ENCODE data around the gene MS4A13. TPM values are rescaled to one million over a fixed set of nuclear protein-coding genes. Genes with fewer than 3 reads are reported as not detected.

MS4A13 gene
- total RNA-seq, 1 donor from 2014 or later = not detected

DNA sequence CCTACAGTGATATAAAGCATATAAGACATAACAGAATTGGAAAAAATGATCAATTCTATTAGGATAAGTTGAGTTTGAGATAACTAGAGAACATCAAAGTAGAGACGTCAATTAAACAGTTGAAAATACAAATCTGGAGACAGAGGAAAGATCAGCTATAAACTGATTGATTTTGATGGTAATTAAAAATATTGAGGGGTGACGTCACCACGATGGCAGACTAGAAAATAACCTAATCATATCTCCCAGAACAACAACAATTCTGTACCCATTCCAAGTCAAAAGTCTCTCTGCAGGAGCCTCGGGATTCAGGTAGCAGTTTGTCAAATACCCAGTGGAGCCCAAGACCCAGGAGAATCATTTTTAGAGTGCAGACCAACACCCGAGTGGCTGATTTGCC lies 28.9 kb downstream of the MS4A13 start:
- Histone ChIP-seq H3K36me3 (ENCODE audit: control insufficient read depth, insufficient read depth, low read length) (no peaks in the 10 kb centered on the region), H3K4me3 (ENCODE audit: low read depth, low read length) (no peak overlapping the region), H3K27me3 (ENCODE audit: control insufficient read depth, insufficient read depth, low read length) (no peaks in the 10 kb centered on the region)
- no peak for DNase-seq (ENCODE audit: low read depth)
- TF ChIP-seq, protein P1, sequence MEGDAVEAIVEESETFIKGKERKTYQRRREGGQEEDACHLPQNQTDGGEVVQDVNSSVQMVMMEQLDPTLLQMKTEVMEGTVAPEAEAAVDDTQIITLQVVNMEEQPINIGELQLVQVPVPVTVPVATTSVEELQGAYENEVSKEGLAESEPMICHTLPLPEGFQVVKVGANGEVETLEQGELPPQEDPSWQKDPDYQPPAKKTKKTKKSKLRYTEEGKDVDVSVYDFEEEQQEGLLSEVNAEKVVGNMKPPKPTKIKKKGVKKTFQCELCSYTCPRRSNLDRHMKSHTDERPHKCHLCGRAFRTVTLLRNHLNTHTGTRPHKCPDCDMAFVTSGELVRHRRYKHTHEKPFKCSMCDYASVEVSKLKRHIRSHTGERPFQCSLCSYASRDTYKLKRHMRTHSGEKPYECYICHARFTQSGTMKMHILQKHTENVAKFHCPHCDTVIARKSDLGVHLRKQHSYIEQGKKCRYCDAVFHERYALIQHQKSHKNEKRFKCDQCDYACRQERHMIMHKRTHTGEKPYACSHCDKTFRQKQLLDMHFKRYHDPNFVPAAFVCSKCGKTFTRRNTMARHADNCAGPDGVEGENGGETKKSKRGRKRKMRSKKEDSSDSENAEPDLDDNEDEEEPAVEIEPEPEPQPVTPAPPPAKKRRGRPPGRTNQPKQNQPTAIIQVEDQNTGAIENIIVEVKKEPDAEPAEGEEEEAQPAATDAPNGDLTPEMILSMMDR (IDR thresholded peaks at IDR 0.05; ENCODE audit: insufficient read depth, low read length, poor library complexity, severe bottlenecking) = no peak

DNA sequence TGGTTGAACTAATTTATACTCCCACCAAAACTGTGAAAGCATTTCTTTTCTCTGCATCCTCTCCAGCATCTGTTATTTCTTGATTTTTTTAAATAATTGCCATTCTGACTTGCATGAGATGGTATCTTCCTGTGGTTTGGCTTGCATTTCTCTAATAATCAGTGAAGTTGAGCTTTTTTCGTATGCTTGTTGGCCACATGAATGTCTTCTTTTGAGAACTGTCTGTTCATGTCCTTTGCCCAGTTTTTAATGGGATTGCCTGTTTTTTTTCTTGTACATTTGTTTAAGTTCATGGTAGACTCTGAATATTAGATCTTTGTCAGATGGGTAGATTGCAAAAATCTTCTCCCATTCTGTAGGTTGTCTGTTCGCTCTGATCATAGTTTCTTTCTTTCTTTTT lies 46.1 kb downstream of the MS4A13 start:
- DNase-seq (ENCODE audit: low read depth) = no peak
- Histone ChIP-seq H3K27me3 (ENCODE audit: control insufficient read depth, insufficient read depth, low read length) (no peaks in the 10 kb centered on the region), H3K4me3 (ENCODE audit: low read depth, low read length) (no peak overlapping the region), H3K36me3 (ENCODE audit: control insufficient read depth, insufficient read depth, low read length) (no peaks in the 10 kb centered on the region)
- TF ChIP-seq, protein P1 (IDR thresholded peaks at IDR 0.05; ENCODE audit: insufficient read depth, low read length, poor library complexity, severe bottlenecking) = no peak

DNA sequence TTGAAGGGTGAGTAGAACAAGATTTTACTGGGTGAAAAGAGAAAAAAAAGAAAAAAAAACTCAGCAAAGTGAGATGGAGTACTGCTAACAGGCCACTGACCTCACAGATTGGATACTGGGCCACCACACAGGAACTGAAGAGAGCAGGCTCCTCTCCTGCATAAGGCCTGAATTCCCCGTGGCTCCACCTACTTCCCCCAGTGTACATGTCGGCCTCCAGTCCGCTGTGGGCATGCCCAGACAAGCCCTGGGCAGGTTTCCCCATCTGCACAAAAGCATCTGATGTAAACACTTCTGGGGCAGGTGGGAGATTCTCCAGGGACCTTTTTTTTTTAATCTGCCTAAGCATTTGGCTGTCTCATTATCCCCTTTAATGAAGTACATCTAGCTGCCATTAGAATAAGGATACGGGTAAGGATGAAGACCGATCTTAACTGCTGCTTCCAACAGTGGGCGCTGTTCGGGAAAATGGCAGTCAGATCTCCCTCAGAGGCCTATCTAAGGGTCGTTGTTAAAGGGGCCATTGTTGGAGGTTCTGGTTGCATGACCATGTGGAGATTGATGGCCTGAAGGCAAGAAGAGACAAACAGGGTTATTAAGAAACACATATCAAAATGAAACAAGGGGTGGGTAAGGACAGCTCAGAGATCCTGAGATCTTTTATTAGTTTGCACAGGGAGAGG lies 48.5 kb downstream of the MS4A13 start:
- Histone ChIP-seq H3K27me3 (ENCODE audit: control insufficient read depth, insufficient read depth, low read length) (no peaks in the 10 kb centered on the region), H3K36me3 (ENCODE audit: control insufficient read depth, insufficient read depth, low read length) (no peaks in the 10 kb centered on the region)
- DNase-seq (ENCODE audit: low read depth) = no peak

DNA sequence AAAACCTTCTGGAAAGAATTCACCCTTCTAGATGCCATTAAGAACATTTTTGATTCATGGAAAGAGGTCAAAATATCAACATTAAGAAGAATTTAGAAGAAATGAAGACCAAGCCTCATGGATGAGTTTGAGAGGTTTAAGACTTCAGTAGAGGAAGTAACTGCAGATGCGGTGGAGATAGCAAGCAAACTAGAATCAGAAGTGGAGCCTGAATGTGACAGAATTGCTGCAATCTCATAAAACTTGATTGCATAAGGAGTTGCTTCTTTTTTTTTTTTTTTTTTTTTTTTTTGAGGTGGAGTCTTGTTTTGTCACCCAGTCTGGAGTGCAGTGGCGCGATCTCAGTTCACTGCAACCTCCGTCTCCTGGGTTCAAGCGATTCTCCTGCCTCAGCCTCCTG lies 51.6 kb downstream of the MS4A13 start:
- no peak for DNase-seq (ENCODE audit: low read depth)
- Histone ChIP-seq H3K27me3 (ENCODE audit: control insufficient read depth, insufficient read depth, low read length) (no peaks in the 10 kb centered on the region), H3K4me3 (ENCODE audit: low read depth, low read length) (no peak overlapping the region), H3K36me3 (ENCODE audit: control insufficient read depth, insufficient read depth, low read length) (no peaks in the 10 kb centered on the region)
- TF ChIP-seq, protein P1 (IDR thresholded peaks at IDR 0.05; ENCODE audit: insufficient read depth, low read length, poor library complexity, severe bottlenecking) = no peak

More for the DNA sequence above, 48.5 kb downstream of the MS4A13 start:
- no peak overlapping the region for H3K4me3 ChIP-seq (ENCODE audit: low read depth, low read length)
- TF ChIP-seq, protein P1 (IDR thresholded peaks at IDR 0.05; ENCODE audit: insufficient read depth, low read length, poor library complexity, severe bottlenecking) = no peak

DNA sequence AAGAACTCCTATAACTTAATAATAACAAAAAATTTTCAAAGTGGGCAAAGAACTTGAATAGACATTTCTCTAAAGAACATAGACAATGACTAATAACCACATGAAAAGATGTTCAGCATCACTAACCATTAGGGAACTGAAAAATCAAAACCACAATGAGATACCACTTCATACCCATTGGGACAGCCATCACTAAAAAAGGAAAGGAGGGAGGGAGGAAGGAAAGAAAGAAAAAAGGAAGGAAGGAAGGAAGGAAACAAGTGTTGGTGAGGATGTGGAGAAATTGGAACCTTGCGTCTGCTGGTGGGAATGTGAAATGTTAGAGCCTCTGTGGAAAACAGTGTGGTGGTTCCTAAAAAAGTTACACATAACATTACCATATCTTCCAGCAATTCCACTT lies 55.8 kb downstream of the MS4A13 start:
- Histone ChIP-seq H3K27me3 (ENCODE audit: control insufficient read depth, insufficient read depth, low read length) (no peaks in the 10 kb centered on the region), H3K4me3 (ENCODE audit: low read depth, low read length) (no peak overlapping the region), H3K36me3 (ENCODE audit: control insufficient read depth, insufficient read depth, low read length) (no peaks in the 10 kb centered on the region)
- TF ChIP-seq, protein P1 (IDR thresholded peaks at IDR 0.05; ENCODE audit: insufficient read depth, low read length, poor library complexity, severe bottlenecking) = no peak
- no peak for DNase-seq (ENCODE audit: low read depth)

DNA sequence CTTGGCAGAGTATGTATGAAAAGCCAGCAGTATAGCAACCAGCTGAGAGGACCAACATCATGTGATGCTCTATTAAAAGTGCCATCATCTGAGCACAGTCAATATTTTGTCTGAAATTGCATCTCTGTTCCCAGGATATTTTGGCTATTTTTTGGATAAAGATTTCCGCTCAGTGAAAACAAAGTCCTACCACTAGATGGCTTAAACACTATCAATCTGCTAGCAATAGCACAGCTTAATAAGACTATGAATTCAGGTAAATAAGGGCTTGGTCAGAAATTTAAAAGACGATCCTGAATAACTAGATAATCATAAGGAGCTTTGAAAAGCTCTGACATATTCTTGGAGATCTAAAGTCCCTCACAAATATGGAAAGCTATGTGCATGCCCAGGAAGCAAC lies 74.4 kb downstream of the MS4A13 start:
- Histone ChIP-seq H3K27me3 (ENCODE audit: control insufficient read depth, insufficient read depth, low read length) (no peaks in the 10 kb centered on the region), H3K36me3 (ENCODE audit: control insufficient read depth, insufficient read depth, low read length) (no peaks in the 10 kb centered on the region), H3K4me3 (ENCODE audit: low read depth, low read length) (no peak overlapping the region)
- TF ChIP-seq, protein P1 (IDR thresholded peaks at IDR 0.05; ENCODE audit: insufficient read depth, low read length, poor library complexity, severe bottlenecking) = peak; percentile 32
- no peak for DNase-seq (ENCODE audit: low read depth)

All from kidney epithelial cell (primary cell).